C1 segment of cervical spinal cord (tissue), 14 donors: ENCODE data around the gene GJA9.

Experiments
- DNase-seq, 14 donors: peaks; one replicate each; lab custom pipeline; 2025; lab: John Stamatoyannopoulos, UW

The GJA9 gene

DNA sequence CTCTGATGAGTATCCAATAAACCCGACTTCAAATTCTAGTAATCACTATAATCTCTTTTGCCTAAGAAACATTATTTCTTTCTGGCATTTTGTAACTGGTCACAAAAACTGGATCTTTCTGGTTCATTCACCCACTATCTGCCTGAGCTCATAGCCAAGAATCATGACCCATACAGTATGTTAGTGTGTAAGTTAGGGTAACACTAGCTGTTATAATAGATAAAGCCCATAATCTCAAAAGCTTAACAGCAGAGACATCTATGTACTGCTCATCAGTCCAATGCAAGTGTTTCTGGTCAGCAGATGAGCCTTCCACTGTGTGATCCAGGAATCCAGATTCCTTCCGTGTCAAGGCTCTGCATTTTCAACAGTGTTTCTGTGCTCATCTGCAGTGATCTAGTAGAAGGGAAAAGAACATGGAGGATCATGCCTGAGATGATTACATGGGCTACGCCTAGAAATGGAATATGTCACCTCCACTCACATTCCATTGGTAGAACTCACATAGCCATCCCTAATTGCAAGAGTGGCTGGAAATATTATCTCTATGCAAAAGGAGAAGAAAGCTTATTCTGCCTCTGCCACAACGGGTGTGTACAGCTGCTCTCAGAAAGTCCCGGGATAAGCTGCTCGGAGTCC is 49.5 kb downstream of the GJA9 start:
- DNase-seq = no peak

DNA sequence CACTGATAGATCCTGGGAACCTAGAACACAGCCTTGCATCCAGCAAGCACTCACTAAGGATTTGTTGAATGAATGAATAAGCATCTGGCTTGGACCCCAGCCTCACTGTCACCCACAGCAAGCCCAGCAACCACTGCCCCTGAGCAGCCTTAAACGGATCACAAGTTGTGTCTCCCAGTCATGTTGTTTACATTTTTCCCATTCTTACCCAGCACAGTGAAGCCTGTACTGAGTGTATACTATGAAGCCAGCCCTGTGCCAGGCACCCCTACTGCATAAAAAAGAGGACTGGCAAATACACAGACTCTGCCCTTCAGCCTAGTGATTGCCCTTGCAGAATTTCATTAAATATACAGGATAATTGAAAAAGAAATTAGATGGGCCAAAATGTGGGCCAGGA is 52.0 kb downstream of the GJA9 start:
- DNase-seq = no peak

DNA sequence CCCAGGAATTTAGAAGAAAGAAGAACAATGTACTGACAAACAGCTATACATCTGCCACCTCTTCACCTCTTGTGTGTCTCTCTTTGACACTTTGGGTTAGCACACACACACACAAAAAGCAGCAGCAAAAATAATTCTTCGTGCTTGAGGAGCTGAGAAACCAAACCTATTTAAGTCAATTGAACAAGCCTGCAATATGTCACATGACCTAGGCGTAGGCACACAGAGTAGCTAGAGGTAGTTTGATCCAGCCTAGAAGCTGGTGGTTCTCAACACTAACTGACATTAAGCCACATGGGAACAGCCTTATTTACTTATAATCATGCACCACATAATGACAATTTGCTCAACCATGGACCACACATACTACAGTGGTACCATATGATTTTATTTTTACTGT is 54.1 kb downstream of the GJA9 start:
- no peak for DNase-seq

DNA sequence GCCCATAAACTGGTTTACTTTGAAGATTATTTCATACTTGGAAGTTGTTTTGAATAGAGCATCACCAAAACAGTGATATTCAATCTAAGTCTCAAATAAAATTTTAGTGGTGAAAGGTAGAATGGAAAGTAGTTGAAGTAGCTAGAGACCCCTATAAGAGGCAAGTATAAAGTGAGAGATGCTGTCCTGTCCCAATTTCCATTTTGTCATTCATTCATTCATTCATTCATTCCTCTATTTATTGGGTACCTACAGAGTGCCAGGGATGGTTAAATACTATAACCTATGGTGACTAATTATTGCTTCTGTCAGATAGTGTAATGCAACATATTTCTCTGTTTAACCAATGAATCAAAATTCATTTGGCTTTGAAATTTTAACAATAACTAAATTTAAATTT is 54.5 kb downstream of the GJA9 start:
- DNase-seq = no peak

DNA sequence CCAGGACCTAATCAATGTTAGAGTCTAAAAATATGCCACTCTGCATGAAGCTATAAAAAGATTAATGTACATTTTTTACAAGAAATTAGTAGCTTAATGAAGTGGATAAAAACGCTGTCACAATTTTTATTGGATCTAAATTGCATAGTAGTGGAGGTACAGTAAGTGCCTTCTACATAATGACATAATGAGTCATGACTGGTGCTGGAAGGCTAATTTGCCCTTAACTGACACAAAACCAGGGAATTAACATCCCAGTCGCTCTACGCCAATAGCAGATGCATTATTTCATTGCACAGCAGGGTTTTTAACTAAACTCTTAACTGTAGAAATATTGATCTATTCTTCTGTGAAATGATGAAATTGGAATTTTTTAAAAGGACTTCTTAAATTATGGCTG is 55.1 kb downstream of the GJA9 start:
- DNase-seq = no peak
